HL-60/S4 (cell line): ENCODE measurements around the gene TGM1.

ENCODE experiments used
- in situ Hi-C: fragments of 300-500 bp; cut with MboI; formaldehyde crosslinking; loops from 2 replicates; pipeline ENCODE4 v1.14.3; 2022; ENCODE audit warnings: low sequenced_read_pairs

Gene TGM1

GRCh38 chr14:24255931-24256711 is 6.9 kb downstream of the TGM1 start:
- in situ Hi-C loops, result no loop called here

- in situ Hi-C loops, result no loop called here
Measured at GRCh38 chr14:24255438-24255837, 7.5 kb downstream of the TGM1 start.

GRCh38 chr14:24254630-24255392 is 8.2 kb downstream of the TGM1 start:
- in situ Hi-C loops, result no loop called here

- in situ Hi-C loops, result no loop called here
Measured at GRCh38 chr14:24253936-24254335, 9.0 kb downstream of the TGM1 start.

GRCh38 chr14:24252289-24253124 is 10.5 kb downstream of the TGM1 start:
- in situ Hi-C loops, result no loop called here

GRCh38 chr14:24251880-24252288 is 11.1 kb downstream of the TGM1 start:
- in situ Hi-C loops, result no loop called here

GRCh38 chr14:24250354-24250753 is 12.6 kb downstream of the TGM1 start:
- in situ Hi-C loops, result no loop called here

- in situ Hi-C loops, result loop anchor here (5.0 kb wide), 1 partner anchor 43 kb away; no protein-coding TSS in a partner anchor
Measured at GRCh38 chr14:24249230-24250021, 13.6 kb downstream of the TGM1 start.

- in situ Hi-C loops, result loop anchor here (5.0 kb wide), 1 partner anchor 45 kb away; no protein-coding TSS in a partner anchor
Measured at GRCh38 chr14:24247422-24247821, 15.6 kb downstream of the TGM1 start.

- in situ Hi-C loops, result loop anchor here (5.0 kb wide), 1 partner anchor 46 kb away; no protein-coding TSS in a partner anchor
Measured at GRCh38 chr14:24246765-24247212, 16.2 kb downstream of the TGM1 start.

- in situ Hi-C loops, result loop anchor here (5.0 kb wide), 1 partner anchor 47 kb away; no protein-coding TSS in a partner anchor
Measured at GRCh38 chr14:24245350-24245749, 17.6 kb downstream of the TGM1 start.

- in situ Hi-C loops, result no loop called here
Measured at GRCh38 chr14:24243336-24243836, 19.6 kb downstream of the TGM1 start.

GRCh38 chr14:24241829-24242443 is 21.0 kb downstream of the TGM1 start:
- in situ Hi-C loops, result no loop called here

GRCh38 chr14:24240110-24240918 is 22.7 kb downstream of the TGM1 start:
- in situ Hi-C loops, result no loop called here

- in situ Hi-C loops, result no loop called here
Measured at GRCh38 chr14:24238527-24239037, 24.4 kb downstream of the TGM1 start.

- in situ Hi-C loops, result no loop called here
Measured at GRCh38 chr14:24238123-24238522, 24.9 kb downstream of the TGM1 start.

GRCh38 chr14:24237463-24237955 is 25.5 kb downstream of the TGM1 start:
- in situ Hi-C loops, result no loop called here
